ENCODE data around the gene CFAP92.
A peak's percentile ranks its signal among the peaks of the same experiment; 100 is the strongest.

Gene CFAP92

GRCh38 chr3:128991355-128991895, 2.5 kb downstream of the CFAP92 start:
- DNase-seq, result no peak

- no peak for DNase-seq
These were observed 5.6 kb downstream of the CFAP92 start for GRCh38 chr3:128988286-128988685.

DNA sequence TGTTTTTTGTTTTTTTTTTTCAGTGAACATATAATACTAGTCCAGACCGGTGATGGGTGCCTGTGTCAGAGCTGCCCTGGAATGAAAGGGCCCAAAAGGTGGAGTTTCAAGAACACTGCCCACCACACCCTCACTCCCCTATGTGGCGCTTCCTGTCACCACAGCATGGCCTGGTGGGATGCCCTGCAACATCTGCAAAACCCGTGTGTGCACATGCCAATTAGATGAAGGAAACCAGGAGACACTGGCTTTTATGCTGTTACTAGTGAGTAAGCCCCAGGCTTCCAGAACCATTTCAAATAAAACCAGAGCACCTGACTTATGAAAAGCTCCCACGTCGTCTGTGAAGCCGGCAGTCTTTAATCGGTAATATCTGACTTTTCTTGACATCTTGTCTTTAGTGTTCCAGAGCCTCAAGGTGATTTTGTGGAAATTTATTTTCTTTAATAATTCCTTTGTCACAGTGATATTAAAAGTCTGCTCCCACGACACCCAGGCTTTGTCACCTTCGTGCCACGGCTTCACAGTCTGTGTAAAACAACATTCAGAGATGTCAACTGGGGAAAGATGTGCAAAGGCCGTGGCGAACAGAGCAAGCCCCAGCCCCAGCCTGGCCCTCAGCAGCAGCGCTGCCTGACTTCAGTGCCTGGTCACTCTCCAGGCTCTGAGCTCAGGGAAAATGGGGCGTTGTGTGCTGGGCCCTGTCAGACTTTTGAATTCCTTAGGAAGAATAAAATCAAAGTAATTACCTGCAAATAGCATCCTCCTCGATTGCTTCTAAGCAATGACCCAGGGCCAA, 6.4 kb downstream of the CFAP92 start:
- no peak for DNase-seq

- no peak for DNase-seq
These were observed 9.3 kb downstream of the CFAP92 start for GRCh38 chr3:128984596-128984995.

DNA sequence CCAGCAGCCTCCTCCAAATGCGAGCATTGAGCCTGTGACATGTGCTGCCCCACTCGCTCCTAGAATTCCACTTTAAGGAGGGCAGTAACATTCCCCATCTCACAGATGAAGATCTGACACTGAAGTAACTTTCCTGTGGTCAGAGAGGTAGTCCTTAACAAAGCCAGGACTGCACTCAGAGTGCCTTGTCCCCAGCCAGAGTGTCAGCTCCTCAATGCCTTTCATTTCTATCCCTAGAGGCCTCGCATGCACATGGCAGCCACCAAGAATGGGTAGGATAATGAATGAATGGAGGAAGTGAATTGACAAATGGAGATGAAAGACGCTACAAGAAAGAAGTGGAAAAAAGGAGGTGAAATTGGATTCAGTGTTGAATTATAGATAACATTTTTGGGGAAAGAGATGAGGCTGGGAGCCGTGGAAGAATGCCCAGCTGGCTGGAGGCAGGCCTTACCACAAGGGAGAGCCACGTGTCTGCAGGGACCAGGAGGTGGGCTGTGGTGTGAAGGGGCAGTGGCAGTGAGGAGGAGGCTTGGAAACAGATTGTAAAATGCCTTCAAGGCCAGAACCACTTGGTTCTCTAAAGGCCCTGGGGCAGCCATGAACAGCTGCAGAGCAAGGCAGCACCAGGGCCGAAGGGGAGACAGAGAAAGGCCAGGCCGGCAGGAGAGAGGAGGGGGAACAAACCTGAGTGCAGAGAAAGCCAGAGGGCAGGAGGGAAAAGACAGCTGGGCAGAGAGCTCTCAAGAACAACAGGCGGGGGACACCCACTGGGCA, 10.4 kb downstream of the CFAP92 start:
- no peak for DNase-seq

DNA sequence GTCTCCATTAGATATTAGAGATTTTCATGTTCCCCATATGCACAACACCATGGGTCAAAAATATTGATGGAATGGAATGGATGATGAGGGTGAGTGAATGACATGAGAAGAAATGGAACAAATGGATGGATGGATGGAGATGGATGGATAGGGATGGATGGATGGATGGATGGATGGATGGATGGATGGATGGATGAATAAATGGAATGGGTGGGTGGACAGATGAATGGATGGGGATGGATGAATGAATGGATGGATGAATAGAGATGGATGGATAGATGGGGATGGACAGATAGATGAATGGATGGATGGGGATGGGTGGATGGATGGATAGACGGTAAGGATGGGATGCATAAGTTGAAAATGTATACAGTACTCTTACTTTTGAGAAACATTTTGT, 18.6 kb downstream of the CFAP92 start:
- DNase-seq, result no peak

DNA sequence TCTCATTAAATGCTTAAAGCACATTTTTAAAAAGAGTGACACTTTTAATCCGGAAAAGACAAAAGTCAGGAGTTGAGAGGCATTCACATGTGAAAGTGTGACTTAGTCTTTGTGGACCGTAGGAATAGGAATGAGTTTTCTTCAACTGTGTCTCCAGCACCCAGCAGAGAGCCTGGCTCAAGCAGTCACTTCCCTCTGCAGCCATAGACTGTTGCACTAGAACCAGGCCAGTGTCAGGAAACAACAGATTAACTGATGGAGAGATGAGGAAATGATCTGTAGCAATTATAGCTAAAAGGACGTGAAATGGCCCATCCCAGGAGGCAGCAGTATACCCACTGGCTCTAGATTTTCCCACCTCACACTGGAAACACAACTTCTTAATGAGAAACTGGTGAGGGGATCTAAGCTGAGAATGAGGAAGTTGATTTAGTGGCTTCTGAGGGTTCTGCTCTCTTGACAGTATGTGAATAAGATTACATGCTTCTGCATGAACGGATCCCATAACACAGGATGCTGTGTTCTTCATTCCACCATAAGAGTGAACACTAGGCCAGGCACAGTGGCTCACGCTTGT, 19.8 kb downstream of the CFAP92 start:
- no peak for DNase-seq

DNA sequence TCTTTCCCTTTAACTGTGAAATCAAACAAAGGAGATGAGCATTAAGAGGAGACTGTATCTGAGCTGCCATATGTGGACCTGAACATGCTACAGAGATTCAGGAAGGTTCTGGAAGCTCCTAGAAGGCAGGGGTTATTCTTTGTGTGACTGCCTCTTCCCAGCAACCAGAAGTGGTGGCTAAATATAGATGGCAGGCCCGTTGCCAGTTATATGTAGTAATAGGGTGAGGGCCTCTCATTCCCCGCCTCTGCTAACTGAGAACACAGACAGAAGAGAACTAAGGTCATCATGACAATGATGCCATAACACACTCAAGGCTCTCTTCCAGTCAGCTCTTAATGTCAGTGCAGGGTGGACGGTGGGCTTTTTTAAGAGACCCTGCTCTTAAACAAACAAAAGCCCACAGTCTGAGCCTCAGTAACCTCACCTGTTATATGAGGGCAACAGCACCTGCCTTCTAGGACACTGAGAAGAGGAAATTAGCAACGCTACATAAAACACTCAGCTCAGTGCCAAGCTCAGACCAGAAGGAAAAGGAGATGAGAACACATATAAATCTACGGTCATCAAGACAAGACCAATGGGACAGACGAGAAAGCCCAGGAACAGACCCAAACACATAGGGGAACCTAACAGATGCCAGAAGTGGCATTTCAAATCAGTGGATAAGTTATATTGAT, 22.3 kb downstream of the CFAP92 start:
- no peak for DNase-seq

DNA sequence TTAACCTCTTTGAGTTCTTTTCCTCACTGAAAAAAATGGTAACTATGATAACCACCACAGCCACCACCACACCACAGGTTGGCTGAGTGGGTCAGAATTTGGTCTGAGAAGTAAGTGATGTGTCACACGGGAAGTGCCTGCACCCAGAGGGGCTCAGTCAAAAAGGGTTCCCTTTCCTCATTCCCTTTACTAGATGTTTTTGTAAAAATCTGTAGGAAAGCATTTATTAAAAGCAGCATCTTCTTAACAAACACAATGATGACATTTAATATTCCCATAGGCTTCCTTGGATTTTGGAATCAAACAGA, 23.2 kb downstream of the CFAP92 start:
- DNase-seq, result no peak

- peak in 13 of 56 donors; percentile 2 to 51 (median 9) for DNase-seq
These were observed 23.7 kb downstream of the CFAP92 start for GRCh38 chr3:128969993-128970739.

DNA sequence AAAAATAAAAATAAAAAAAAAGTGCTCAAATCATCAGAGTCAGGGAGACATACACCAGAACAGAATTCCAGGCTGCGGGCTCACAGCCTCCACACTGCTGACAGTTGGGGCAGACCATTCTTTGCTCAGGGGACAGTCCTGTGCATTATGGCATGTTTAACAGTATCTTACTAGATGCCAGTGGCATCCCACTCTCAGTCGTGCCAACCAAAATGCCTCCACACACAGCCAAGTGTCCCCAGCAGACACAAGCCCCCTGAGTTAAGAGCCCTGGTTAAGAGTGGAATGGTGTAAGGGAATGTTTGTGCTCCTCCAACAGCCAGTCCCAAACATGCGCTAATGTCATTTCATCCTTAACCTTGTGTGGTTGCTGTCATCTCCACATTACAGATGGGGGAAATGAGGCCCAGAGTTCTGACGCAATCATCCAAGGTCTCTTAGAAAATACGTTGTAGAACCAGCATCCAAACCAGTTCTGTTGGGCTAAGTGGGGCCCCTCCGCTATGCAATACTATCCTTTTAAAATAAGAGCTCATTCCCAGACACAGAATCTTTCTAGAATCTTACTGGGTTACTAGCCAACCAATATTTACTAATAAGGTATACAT, 26.0 kb downstream of the CFAP92 start:
- no peak for DNase-seq

GRCh38 chr3:128965818-128966217, 28.1 kb downstream of the CFAP92 start:
- no peak for DNase-seq

DNA sequence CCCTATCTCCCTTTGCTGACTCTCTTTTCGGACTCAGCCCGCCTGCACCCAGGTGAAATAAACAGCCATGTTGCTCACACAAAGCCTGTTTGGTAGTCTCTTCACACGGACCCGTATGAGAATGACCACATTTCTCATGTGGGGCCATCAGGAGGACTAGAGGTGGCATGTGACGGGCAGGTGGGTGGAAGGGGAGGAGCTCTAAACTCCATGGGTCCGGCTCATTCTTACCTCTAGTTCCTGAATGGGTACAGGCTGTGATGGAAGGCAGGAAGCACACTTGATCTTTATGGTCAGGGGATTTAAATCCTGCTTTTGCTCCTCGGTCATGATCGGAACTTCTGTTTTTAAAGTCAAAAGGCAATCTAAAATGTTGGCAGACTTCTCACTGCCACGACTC, 28.6 kb downstream of the CFAP92 start:
- DNase-seq, result no peak

DNA sequence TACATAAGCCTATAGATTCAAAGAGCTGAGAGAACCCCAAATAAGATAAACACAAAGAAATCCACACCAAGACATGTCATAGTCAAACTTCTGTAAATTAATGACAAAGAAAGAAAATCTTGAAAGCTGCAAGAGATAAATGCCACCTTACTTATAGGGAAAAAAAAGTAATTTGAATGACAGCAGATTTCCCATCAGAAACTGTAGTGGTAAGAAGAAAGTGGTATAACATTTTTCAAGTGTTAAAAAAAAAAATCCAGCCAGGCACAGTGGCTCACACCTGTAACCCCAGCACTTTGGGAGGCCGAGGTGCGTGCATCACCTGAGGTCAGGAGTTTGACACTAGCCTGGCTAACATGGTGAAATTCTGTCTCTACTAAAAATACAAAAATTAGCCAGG, 37.4 kb downstream of the CFAP92 start:
- no peak for DNase-seq

GRCh38 chr3:128950223-128950938, 43.5 kb downstream of the CFAP92 start:
- peak in 6 of 56 donors; percentile 2 to 29 (median 20) for DNase-seq

DNA sequence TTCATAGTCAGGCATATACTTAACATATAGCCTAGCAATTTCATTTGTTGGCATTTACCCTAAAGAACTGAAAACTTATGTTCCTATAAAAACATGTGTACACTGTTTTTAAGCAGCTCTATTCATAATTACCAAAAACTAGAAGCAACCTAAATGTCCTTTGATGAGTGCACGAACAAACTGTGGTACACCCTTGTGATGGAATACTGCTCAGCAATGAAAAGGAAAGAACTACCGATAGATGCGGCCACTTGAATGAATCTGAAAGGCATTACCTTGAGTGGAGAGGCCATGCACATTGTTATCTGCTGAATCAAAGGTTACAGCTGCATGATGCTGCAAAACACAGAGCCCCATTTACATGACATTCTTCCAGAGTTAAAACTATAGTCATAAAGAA, 44.7 kb downstream of the CFAP92 start:
- DNase-seq, result no peak

DNA sequence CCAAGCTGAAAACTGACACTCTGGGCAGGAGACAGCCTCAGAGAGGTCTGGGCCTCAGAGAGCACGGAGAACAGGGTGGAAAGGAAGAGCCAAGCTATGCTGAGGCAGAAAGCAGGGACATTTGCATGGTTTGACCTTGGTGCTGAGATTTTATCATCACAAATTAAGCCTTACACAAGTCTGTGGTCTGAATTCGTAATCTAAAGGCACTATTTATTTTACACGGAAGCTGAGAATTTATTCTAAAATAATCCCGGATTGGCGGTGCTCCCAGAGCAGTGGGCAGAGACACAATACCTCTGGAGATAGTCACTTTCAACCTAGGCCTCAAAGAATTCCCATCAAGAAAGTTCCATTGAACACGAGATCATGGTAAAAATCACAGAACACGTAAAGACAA, 47.5 kb downstream of the CFAP92 start:
- no peak for DNase-seq

GRCh38 chr3:128945878-128946175, 48.0 kb downstream of the CFAP92 start:
- DNase-seq, result no peak

- DNase-seq, result no peak
These were observed 48.6 kb downstream of the CFAP92 start for GRCh38 chr3:128945041-128945877.

Measured in amygdala (tissue), 56 donors.